ENCODE measurements around the gene MCUB. TPM values are rescaled to one million over a fixed set of nuclear protein-coding genes. Genes with fewer than 3 reads are reported as not detected.

The MCUB gene
- total and polyA plus RNA-seq, 2 donors (not counting 1 experiment from before 2014, with no cell fraction given), result 19.0 to 20.6 TPM

GRCh38 chr4:109673303-109673702 is 113.3 kb downstream of the MCUB start:
- H4K20me1 ChIP-seq (ENCODE audit: control insufficient read depth, extremely low read depth, insufficient read depth, low read length), result no peaks in the 10 kb centered on the region
- H3K27ac ChIP-seq (ENCODE audit: insufficient read depth, low read length), result no peak overlapping the region
- no peaks in the 10 kb centered on the region for H3K4me1 ChIP-seq (ENCODE audit: control insufficient read depth, extremely low read depth, insufficient read depth, low read length)
- H3K9ac ChIP-seq (ENCODE audit: insufficient read depth, low read length), result no peak overlapping the region
- H3K9me3 ChIP-seq (ENCODE audit: control insufficient read depth, insufficient read depth, low read depth, low read length), result no peaks in the 10 kb centered on the region
- H3K27me3 ChIP-seq (ENCODE audit: control insufficient read depth, insufficient read depth, low read length), result no peaks in the 10 kb centered on the region
- H2AFZ ChIP-seq (ENCODE audit: low read length), result no peak overlapping the region
- DNase-seq (ENCODE audit: low read depth in 2 of 2), result no peak
- no peak overlapping the region for H3K4me2 ChIP-seq (ENCODE audit: extremely low read depth, insufficient read depth, low read length)
- H3K36me3 ChIP-seq (ENCODE audit: control insufficient read depth, insufficient read depth, low read length), result no peaks in the 10 kb centered on the region
- no peak overlapping the region for H3K4me3 ChIP-seq (replicated peaks in 1 of 4; ENCODE audit: control extremely low read depth in 1 of 4, insufficient read depth in 1 of 4, low read depth in 3 of 4, low read length in 4 of 4)
- H3K79me2 ChIP-seq (ENCODE audit: control insufficient read depth, insufficient read depth, low read length), result no peaks in the 10 kb centered on the region
- TF ChIP-seq CTCF (conservative IDR thresholded peaks at IDR 0.05 in 1 of 2, IDR thresholded peaks at IDR 0.05 in 1 of 2; ENCODE audit: low read depth in 1 of 2, low read length in 2 of 2) (no peak), EZH2 (IDR thresholded peaks at IDR 0.05; ENCODE audit: low read length, missing control alignments) (no peak)

GRCh38 chr4:109675181-109675580 is 115.1 kb downstream of the MCUB start:
- no peaks in the 10 kb centered on the region for H3K9me3 ChIP-seq (ENCODE audit: control insufficient read depth, insufficient read depth, low read depth, low read length)
- no peaks in the 10 kb centered on the region for H3K79me2 ChIP-seq (ENCODE audit: control insufficient read depth, insufficient read depth, low read length)
- H3K4me3 ChIP-seq (replicated peaks in 1 of 4; ENCODE audit: control extremely low read depth in 1 of 4, insufficient read depth in 1 of 4, low read depth in 3 of 4, low read length in 4 of 4), result no peak overlapping the region
- H3K36me3 ChIP-seq (ENCODE audit: control insufficient read depth, insufficient read depth, low read length), result no peaks in the 10 kb centered on the region
- TF ChIP-seq CTCF (conservative IDR thresholded peaks at IDR 0.05 in 1 of 2, IDR thresholded peaks at IDR 0.05 in 1 of 2; ENCODE audit: low read depth in 1 of 2, low read length in 2 of 2) (no peak), EZH2 (IDR thresholded peaks at IDR 0.05; ENCODE audit: low read length, missing control alignments) (no peak)
- no peaks in the 10 kb centered on the region for H4K20me1 ChIP-seq (ENCODE audit: control insufficient read depth, extremely low read depth, insufficient read depth, low read length)
- H2AFZ ChIP-seq (ENCODE audit: low read length), result no peak overlapping the region
- no peak overlapping the region for H3K4me2 ChIP-seq (ENCODE audit: extremely low read depth, insufficient read depth, low read length)
- H3K9ac ChIP-seq (ENCODE audit: insufficient read depth, low read length), result no peak overlapping the region
- no peak for DNase-seq (ENCODE audit: low read depth in 2 of 2)
- H3K27ac ChIP-seq (ENCODE audit: insufficient read depth, low read length), result no peak overlapping the region
- H3K4me1 ChIP-seq (ENCODE audit: control insufficient read depth, extremely low read depth, insufficient read depth, low read length), result no peaks in the 10 kb centered on the region
- H3K27me3 ChIP-seq (ENCODE audit: control insufficient read depth, insufficient read depth, low read length), result no peaks in the 10 kb centered on the region

- no peak overlapping the region for H3K4me3 ChIP-seq (replicated peaks in 1 of 4; ENCODE audit: control extremely low read depth in 1 of 4, insufficient read depth in 1 of 4, low read depth in 3 of 4, low read length in 4 of 4)
- H3K9ac ChIP-seq (ENCODE audit: insufficient read depth, low read length), result no peak overlapping the region
- H3K4me2 ChIP-seq (ENCODE audit: extremely low read depth, insufficient read depth, low read length), result no peak overlapping the region
- H3K4me1 ChIP-seq (ENCODE audit: control insufficient read depth, extremely low read depth, insufficient read depth, low read length), result no peaks in the 10 kb centered on the region
- H3K79me2 ChIP-seq (ENCODE audit: control insufficient read depth, insufficient read depth, low read length), result no peaks in the 10 kb centered on the region
- no peak overlapping the region for H3K27ac ChIP-seq (ENCODE audit: insufficient read depth, low read length)
- no peaks in the 10 kb centered on the region for H3K27me3 ChIP-seq (ENCODE audit: control insufficient read depth, insufficient read depth, low read length)
- TF ChIP-seq CTCF (conservative IDR thresholded peaks at IDR 0.05 in 1 of 2, IDR thresholded peaks at IDR 0.05 in 1 of 2; ENCODE audit: low read depth in 1 of 2, low read length in 2 of 2) (no peak), EZH2 (IDR thresholded peaks at IDR 0.05; ENCODE audit: low read length, missing control alignments) (no peak)
- no peaks in the 10 kb centered on the region for H3K36me3 ChIP-seq (ENCODE audit: control insufficient read depth, insufficient read depth, low read length)
- DNase-seq (ENCODE audit: low read depth in 2 of 2), result no peak
- no peaks in the 10 kb centered on the region for H4K20me1 ChIP-seq (ENCODE audit: control insufficient read depth, extremely low read depth, insufficient read depth, low read length)
- no peaks in the 10 kb centered on the region for H3K9me3 ChIP-seq (ENCODE audit: control insufficient read depth, insufficient read depth, low read depth, low read length)
- H2AFZ ChIP-seq (ENCODE audit: low read length), result no peak overlapping the region
Measured at GRCh38 chr4:109675843-109676242, 115.8 kb downstream of the MCUB start.

All from fibroblast of lung (primary cell).